Caco-2 (cell line): ENCODE results near the gene MBD3. TPM values are rescaled to one million over a fixed set of nuclear protein-coding genes. Genes with fewer than 3 reads are reported as not detected.

ENCODE experiments used
- BruUV-seq: library from RNA; stranded (reverse); fragments of 400-500 nt; replicated peaks from 2 replicates; lab custom pipeline; 2021; lab: Mats Ljungman, UMichigan
- CTCF ChIA-PET: fragments of 300-600 bp; sonication (Branson Sonifier 250); formaldehyde crosslinking; loops from one replicate; lab custom pipeline; 2022; ENCODE audit warnings: antibody characterized with exemption; lab: Charles Lee
- POLR2A ChIA-PET: fragments of 300-600 bp; sonication (Branson Sonifier 250); formaldehyde crosslinking; loops from one replicate; lab custom pipeline; 2022; ENCODE audit warnings: antibody characterized with exemption; lab: Charles Lee
- DNase-seq, 2 experiments: peaks; one replicate each; pipeline versions ENCODE4 v3.0.0 to v3.0.0-alpha.2; 2020 to 2022
- H3K27me3 ChIP-seq: replicated peaks from 2 replicates; pipeline ENCODE4 v1.6.0; 2011; ENCODE audit warnings: low read length; ENCODE audit not compliant: control insufficient read depth, insufficient read depth
- H3K36me3 ChIP-seq: 2 replicates; pipeline ENCODE4 v1.5.1; 2011; ENCODE audit warnings: low read length; ENCODE audit not compliant: control insufficient read depth, insufficient read depth
- H3K4me1 ChIP-seq: fragments of 250-450 bp; sonication (Bioruptor Pico); 2 replicates; pipeline ENCODE4 v1.5.1; 2020; ENCODE audit warnings: mild to moderate bottlenecking
- H3K4me3 ChIP-seq: 2 replicates; pipeline ENCODE4 v1.5.1; 2011; ENCODE audit warnings: low read depth, mild to moderate bottlenecking, control low read depth, low read length
- H3K9me3 ChIP-seq: fragments of 250-450 bp; sonication (Bioruptor Pico); 2 replicates; pipeline ENCODE4 v1.5.1; 2020; ENCODE audit warnings: mild to moderate bottlenecking, moderate library complexity
- H3K27ac Mint-ChIP-seq: one replicate; pipeline ENCODE4 v1.8.0; 2022; ENCODE audit warnings: mixed read lengths; ENCODE audit not compliant: unreplicated experiment
- H3K27me3 Mint-ChIP-seq: one replicate; pipeline ENCODE4 v1.8.0; 2022; ENCODE audit warnings: mixed read lengths; ENCODE audit not compliant: insufficient read depth, unreplicated experiment
- H3K36me3 Mint-ChIP-seq: one replicate; pipeline ENCODE4 v1.8.0; 2022; ENCODE audit warnings: mild to moderate bottlenecking, mixed read lengths; ENCODE audit not compliant: insufficient read depth, unreplicated experiment
- H3K4me1 Mint-ChIP-seq: one replicate; pipeline ENCODE4 v1.8.0; 2022; ENCODE audit warnings: low read depth, mixed read lengths; ENCODE audit not compliant: unreplicated experiment
- H3K4me3 Mint-ChIP-seq: one replicate; pipeline ENCODE4 v1.8.0; 2022; ENCODE audit warnings: mild to moderate bottlenecking, moderate library complexity, mixed read lengths; ENCODE audit not compliant: unreplicated experiment
- H3K9me3 Mint-ChIP-seq: one replicate; pipeline ENCODE4 v1.8.0; 2022; ENCODE audit warnings: mixed read lengths; ENCODE audit not compliant: unreplicated experiment
- intact Hi-C: fragments of 100-400 bp; cut with micrococcal nuclease; formaldehyde crosslinking; loops from one replicate; pipeline ENCODE4 v1.10.0; 2022; ENCODE audit not compliant: unreplicated experiment
- total RNA-seq: library from RNA; stranded (reverse); gene quantifications from 2 replicates; pipeline ENCODE4 v1.2.3, GENCODE V29; 2022
- TF ChIP-seq, protein P1 (sequence below), 2 experiments: fragments of 200-600 bp in 1 of 2; IDR thresholded peaks; 1 replicate in 1 of 2; 2 replicates in 1 of 2; pipeline versions ENCODE4 v1.5.1 to v1.8.0; 2011 to 2022; ENCODE audit warnings: antibody characterized with exemption in 1 of 2, control low read depth in 1 of 2, inconsistent platforms in 1 of 2, low read depth in 1 of 2, low read length in 1 of 2, mild to moderate bottlenecking in 1 of 2, moderate library complexity in 1 of 2; ENCODE audit not compliant: insufficient read depth in 1 of 2, severe bottlenecking in 1 of 2, unreplicated experiment in 1 of 2

MBD3 gene
- total RNA-seq, 1 experiment from 2014 or later: 89.3 TPM

DNA sequence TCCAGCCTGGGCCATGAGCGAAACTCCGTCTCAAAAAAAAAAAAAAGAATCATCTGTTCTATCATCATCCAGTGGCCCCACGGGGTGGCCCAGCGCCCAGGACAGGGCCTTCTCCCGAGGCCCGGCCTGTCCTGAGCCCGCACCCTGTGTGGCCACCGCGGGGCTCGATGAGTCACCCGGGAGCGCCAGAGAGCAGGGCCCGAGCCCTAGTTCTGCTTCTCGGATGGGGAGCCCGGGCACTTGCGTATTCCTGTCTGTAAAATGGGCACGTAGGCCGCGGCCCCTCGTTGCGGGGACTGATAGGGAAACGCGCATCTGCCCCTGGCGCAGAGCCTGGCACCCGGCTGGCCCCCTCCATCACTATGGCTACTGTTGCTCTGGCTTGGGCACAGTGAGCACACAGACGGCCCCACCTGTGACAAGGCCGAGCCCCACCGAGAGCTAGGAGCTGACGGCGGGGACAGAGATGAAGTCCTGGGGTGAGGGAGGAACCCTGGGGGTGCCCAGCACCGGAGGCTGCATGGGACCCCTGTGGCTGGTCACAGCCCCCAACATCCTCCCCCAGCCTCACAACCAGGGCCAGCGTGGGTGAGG, 33.8 kb upstream of the MBD3 start:
- no peak for DNase-seq
- BruUV-seq: no TSS peak
- Histone ChIP-seq H3K36me3 (peaks cover 2% of the 10 kb centered on the region), H3K4me1 (no peaks in the 10 kb centered on the region), H3K4me3 (no peak overlapping the region), H3K27me3 (no peaks in the 10 kb centered on the region), H3K9me3 (no peaks in the 10 kb centered on the region)
- intact Hi-C loops: no loop called here
- ChIA-PET CTCF (interaction anchor here (0.6 kb wide), 1 partner anchor 25 kb away, joined by 3 read pairs; no protein-coding TSS in a partner anchor), POLR2A (no interaction called here)
- H3K4me1 Mint-ChIP-seq: no peaks in the 10 kb centered on the region
- no peak overlapping the region for H3K4me3 Mint-ChIP-seq
- no peaks in the 10 kb centered on the region for H3K9me3 Mint-ChIP-seq
- no peaks in the 10 kb centered on the region for H3K27me3 Mint-ChIP-seq
- H3K36me3 Mint-ChIP-seq: peaks cover 31% of the 10 kb centered on the region
- TF ChIP-seq, protein P1, sequence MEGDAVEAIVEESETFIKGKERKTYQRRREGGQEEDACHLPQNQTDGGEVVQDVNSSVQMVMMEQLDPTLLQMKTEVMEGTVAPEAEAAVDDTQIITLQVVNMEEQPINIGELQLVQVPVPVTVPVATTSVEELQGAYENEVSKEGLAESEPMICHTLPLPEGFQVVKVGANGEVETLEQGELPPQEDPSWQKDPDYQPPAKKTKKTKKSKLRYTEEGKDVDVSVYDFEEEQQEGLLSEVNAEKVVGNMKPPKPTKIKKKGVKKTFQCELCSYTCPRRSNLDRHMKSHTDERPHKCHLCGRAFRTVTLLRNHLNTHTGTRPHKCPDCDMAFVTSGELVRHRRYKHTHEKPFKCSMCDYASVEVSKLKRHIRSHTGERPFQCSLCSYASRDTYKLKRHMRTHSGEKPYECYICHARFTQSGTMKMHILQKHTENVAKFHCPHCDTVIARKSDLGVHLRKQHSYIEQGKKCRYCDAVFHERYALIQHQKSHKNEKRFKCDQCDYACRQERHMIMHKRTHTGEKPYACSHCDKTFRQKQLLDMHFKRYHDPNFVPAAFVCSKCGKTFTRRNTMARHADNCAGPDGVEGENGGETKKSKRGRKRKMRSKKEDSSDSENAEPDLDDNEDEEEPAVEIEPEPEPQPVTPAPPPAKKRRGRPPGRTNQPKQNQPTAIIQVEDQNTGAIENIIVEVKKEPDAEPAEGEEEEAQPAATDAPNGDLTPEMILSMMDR (IDR thresholded peaks at IDR 0.05; ENCODE audit: insufficient read depth in 1 of 2, low read depth in 1 of 2, low read length in 1 of 2, severe bottlenecking in 1 of 2, unreplicated experiment in 1 of 2): no peak
- H3K27ac Mint-ChIP-seq: no peak overlapping the region

DNA sequence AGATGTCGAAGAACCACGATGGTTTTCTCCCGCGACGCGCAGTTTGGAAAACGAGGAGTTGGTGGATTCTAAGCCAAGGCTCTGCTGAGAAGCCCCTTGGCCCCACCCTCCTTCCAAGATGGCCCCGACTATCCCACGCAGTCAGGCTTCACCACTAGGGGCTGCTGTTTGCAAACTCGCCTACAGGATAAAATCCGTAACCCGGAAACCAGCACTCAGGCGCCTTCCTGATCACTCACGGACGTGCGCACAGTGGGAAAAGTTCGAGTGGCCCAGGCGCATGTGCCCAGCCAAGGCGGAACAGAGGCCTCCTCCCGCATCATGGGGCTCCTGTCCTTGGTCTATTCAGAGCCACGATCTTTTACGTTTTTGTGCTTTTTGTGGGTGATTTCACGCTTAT, 31.8 kb upstream of the MBD3 start:
- no peak overlapping the region for H3K4me3 Mint-ChIP-seq
- H3K36me3 Mint-ChIP-seq: peaks cover 42% of the 10 kb centered on the region
- H3K9me3 Mint-ChIP-seq: no peaks in the 10 kb centered on the region
- ChIA-PET POLR2A (no interaction called here), CTCF (no interaction called here)
- no peak overlapping the region for H3K27ac Mint-ChIP-seq
- Histone ChIP-seq H3K9me3 (no peaks in the 10 kb centered on the region), H3K4me1 (no peaks in the 10 kb centered on the region), H3K4me3 (no peak overlapping the region), H3K36me3 (peaks cover 2% of the 10 kb centered on the region), H3K27me3 (no peaks in the 10 kb centered on the region)
- intact Hi-C loops: no loop called here
- H3K4me1 Mint-ChIP-seq: no peaks in the 10 kb centered on the region
- TF ChIP-seq, protein P1 (IDR thresholded peaks at IDR 0.05; ENCODE audit: insufficient read depth in 1 of 2, low read depth in 1 of 2, low read length in 1 of 2, severe bottlenecking in 1 of 2, unreplicated experiment in 1 of 2): peak; percentile 48 to 62
- BruUV-seq: no TSS peak
- H3K27me3 Mint-ChIP-seq: no peaks in the 10 kb centered on the region
- DNase-seq: peak; percentile 61 to 63

DNA sequence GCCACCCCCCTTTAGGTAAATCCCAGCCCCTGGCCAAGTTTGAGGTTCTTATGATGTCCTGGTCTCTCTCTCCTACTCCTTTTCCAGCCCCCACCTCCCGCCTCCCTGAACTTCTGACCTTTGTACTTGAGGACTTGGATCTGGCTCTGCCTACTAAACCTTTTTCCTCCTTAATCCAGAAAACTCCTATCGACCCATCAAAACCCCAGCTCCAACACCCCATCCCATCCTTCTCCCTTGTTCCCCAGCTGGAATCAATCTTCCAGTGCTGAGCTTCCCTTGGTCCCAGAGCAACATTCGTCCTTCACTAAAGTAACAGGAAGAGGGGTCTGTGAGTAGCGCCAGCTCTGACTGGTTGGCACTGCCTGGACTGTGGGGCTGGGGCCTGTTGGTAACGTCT, 29.9 kb upstream of the MBD3 start:
- no peaks in the 10 kb centered on the region for H3K27me3 ChIP-seq
- ChIA-PET CTCF (no interaction called here), POLR2A (no interaction called here)
- Mint-ChIP-seq H3K36me3 (peaks cover 58% of the 10 kb centered on the region), H3K27ac (no peak overlapping the region), H3K4me1 (no peaks in the 10 kb centered on the region), H3K9me3 (no peaks in the 10 kb centered on the region), H3K4me3 (no peak overlapping the region), H3K27me3 (no peaks in the 10 kb centered on the region)
- peaks cover 2% of the 10 kb centered on the region for H3K36me3 ChIP-seq
- H3K4me3 ChIP-seq: no peak overlapping the region
- H3K9me3 ChIP-seq: no peaks in the 10 kb centered on the region
- TF ChIP-seq, protein P1 (IDR thresholded peaks at IDR 0.05; ENCODE audit: insufficient read depth in 1 of 2, low read depth in 1 of 2, low read length in 1 of 2, severe bottlenecking in 1 of 2, unreplicated experiment in 1 of 2): no peak
- H3K4me1 ChIP-seq: no peaks in the 10 kb centered on the region
- DNase-seq: no peak
- intact Hi-C loops: no loop called here
- no TSS peak for BruUV-seq
